Measurements from ENCODE around the gene SLC2A9. TPM values are rescaled to one million over a fixed set of nuclear protein-coding genes. Genes with fewer than 3 reads are reported as not detected.

The SLC2A9 gene
- total RNA-seq, 4 donors from 2014 or later: 5.6 to 10.5 (median 6.5) TPM

GRCh38 chr4:10002278-10002677, 19.0 kb downstream of the SLC2A9 start:
- no peaks in the 10 kb centered on the region for H3K27me3 ChIP-seq
- no peak for DNase-seq (ENCODE audit: extremely low spot score)
- WGBS: 88% methylated on average over 2 of the region's 2 CpGs
- no peaks in the 10 kb centered on the region for H3K9me3 ChIP-seq
- H3K27ac ChIP-seq (replicated peaks in 1 of 4): no peak overlapping the region
- intact Hi-C loops (cut with DNase I): no loop called here
- H3K4me1 ChIP-seq: peaks cover 10 to 17% (median 15%) of the 10 kb centered on the region in 4 donors
- H3K4me3 ChIP-seq: no peak overlapping the region
- H3K36me3 ChIP-seq: no peaks in the 10 kb centered on the region
- no peak for TF ChIP-seq EP300 (IDR thresholded peaks at IDR 0.05)
- TF ChIP-seq, protein P1, sequence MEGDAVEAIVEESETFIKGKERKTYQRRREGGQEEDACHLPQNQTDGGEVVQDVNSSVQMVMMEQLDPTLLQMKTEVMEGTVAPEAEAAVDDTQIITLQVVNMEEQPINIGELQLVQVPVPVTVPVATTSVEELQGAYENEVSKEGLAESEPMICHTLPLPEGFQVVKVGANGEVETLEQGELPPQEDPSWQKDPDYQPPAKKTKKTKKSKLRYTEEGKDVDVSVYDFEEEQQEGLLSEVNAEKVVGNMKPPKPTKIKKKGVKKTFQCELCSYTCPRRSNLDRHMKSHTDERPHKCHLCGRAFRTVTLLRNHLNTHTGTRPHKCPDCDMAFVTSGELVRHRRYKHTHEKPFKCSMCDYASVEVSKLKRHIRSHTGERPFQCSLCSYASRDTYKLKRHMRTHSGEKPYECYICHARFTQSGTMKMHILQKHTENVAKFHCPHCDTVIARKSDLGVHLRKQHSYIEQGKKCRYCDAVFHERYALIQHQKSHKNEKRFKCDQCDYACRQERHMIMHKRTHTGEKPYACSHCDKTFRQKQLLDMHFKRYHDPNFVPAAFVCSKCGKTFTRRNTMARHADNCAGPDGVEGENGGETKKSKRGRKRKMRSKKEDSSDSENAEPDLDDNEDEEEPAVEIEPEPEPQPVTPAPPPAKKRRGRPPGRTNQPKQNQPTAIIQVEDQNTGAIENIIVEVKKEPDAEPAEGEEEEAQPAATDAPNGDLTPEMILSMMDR (IDR thresholded peaks at IDR 0.05): no peak
- no peak for TF ChIP-seq POLR2A (IDR thresholded peaks at IDR 0.05; ENCODE audit: low read depth)
- TF ChIP-seq POLR2AphosphoS5 (IDR thresholded peaks at IDR 0.05): no peak

DNA sequence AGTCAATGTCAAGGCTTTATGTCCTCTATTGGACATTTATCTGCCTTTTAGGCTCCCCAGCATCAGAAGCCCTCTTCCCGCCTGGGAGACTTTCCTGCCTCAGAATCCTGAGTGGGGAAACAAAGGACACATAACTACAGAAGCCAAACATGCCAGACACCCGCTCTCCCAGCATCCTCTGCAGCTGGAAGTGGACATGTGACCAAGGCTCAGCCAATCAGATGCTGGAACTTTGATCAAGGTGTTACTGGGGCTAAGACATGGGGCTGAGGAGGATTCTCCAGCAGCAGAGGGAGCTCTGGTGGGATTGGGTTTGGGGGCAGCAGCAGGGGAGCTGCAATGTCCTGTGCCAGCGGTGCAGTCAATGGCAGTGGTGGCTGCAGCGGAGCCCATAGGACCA, 19.5 kb downstream of the SLC2A9 start:
- Histone ChIP-seq H3K36me3 (peaks cover 0 to under 1% (median 0%) of the 10 kb centered on the region in 4 donors), H3K9me3 (no peaks in the 10 kb centered on the region), H3K4me3 (no peak overlapping the region), H3K27me3 (no peaks in the 10 kb centered on the region), H3K4me1 (peaks cover 5 to 12% (median 10%) of the 10 kb centered on the region in 4 donors), H3K27ac (replicated peaks in 1 of 4) (no peak overlapping the region)
- 100% methylated on average over 4 of the region's 4 CpGs for WGBS
- no peak for DNase-seq (ENCODE audit: extremely low spot score)
- no peak for TF ChIP-seq POLR2A (IDR thresholded peaks at IDR 0.05; ENCODE audit: low read depth)
- intact Hi-C loops (cut with DNase I): no loop called here

DNA sequence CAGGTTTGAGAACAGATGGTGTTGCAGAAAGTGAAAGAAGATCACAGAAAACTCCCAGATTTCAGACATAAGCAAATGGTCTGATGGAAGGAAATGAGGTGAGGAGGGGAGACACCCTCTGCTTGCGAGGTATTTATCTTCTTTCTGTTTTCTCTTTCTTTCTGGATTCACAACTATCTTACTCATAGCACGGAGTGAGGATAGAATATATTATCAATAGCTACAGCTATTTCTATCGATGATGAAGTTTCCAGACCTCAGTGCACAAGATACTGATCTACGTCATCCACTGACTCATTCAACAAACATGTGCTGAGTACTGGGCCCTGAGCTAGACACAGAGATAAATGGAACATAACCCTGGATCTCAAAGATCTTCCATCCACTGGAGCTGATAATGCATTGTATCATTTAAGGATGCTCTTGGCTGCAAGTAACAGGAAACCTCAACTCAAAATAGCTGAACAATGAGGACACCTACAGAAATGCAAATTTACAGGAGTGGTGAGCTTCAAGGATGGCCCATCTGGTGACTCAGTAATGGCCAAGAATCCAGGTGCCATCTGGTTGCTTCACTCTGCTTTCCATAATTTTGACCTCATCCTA, 21.2 kb downstream of the SLC2A9 start:
- H3K9me3 ChIP-seq: no peaks in the 10 kb centered on the region
- no peaks in the 10 kb centered on the region for H3K27me3 ChIP-seq
- 69% methylated on average over 4 of the region's 4 CpGs for WGBS
- H3K36me3 ChIP-seq: peaks cover 0 to 10% (median 0%) of the 10 kb centered on the region in 4 donors
- no peak overlapping the region for H3K27ac ChIP-seq (replicated peaks in 1 of 4)
- TF ChIP-seq POLR2AphosphoS5 (IDR thresholded peaks at IDR 0.05) (no peak), POLR2A (IDR thresholded peaks at IDR 0.05; ENCODE audit: low read depth) (no peak), EP300 (IDR thresholded peaks at IDR 0.05) (no peak)
- TF ChIP-seq, protein P1 (IDR thresholded peaks at IDR 0.05): no peak
- H3K4me3 ChIP-seq: no peak overlapping the region
- intact Hi-C loops (cut with DNase I): no loop called here
- no peaks in the 10 kb centered on the region for H3K4me1 ChIP-seq
- DNase-seq (ENCODE audit: extremely low spot score): no peak

GRCh38 chr4:9997886-9998285, 23.4 kb downstream of the SLC2A9 start:
- intact Hi-C loops (cut with DNase I): no loop called here
- H3K9me3 ChIP-seq: no peaks in the 10 kb centered on the region
- 67% methylated on average over 4 of the region's 4 CpGs for WGBS

DNA sequence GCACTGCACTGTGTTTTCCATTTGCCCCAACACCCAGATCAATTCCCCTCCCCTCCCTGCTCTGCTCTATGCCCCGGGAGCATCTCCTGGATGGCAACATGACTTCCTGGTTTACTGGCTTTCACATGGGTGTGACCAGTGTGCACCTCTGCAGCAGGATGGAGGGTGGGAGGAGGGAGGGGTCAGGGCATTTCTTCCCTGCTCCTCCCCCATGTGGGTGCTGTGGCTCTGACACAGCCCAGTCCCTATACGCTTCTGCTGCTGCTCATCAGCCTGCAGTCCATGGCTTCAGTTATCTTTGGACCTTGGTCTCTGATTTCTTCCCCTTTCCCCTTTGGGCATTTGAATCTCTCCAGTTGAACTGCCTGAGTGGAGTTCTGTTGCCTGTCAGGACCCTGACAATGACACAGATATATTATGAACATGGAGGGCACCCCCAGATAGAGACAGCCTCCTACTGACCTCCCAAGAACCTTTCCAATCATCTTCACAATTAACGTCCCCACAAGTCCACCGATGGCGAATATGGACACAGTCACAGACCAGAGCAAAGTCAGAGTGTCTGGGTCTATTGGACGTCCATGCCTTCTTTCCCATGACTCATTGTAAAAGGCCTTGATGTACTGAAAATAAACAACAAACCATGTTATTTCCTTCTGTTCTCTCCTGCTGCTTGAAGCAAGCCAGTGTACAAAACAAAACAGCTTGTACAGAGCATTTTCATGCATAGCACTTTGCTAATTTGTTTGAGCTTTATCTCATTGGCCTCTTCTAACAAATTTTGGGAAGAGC, 24.8 kb downstream of the SLC2A9 start:
- intact Hi-C loops (cut with DNase I): no loop called here
- Histone ChIP-seq H3K27ac (replicated peaks in 1 of 4) (no peak overlapping the region), H3K36me3 (peaks cover 0 to 20% (median 0%) of the 10 kb centered on the region in 4 donors), H3K4me3 (no peak overlapping the region), H3K4me1 (no peaks in the 10 kb centered on the region), H3K9me3 (no peaks in the 10 kb centered on the region), H3K27me3 (no peaks in the 10 kb centered on the region)
- WGBS: 67% methylated on average over 6 of the region's 6 CpGs
- TF ChIP-seq POLR2A (IDR thresholded peaks at IDR 0.05; ENCODE audit: low read depth): no peak
- no peak for DNase-seq (ENCODE audit: extremely low spot score)

More at GRCh38 chr4:9997886-9998285, 23.4 kb downstream of the SLC2A9 start:
- Histone ChIP-seq H3K27me3 (no peaks in the 10 kb centered on the region), H3K36me3 (peaks cover 0 to 20% (median 0%) of the 10 kb centered on the region in 4 donors), H3K4me1 (no peaks in the 10 kb centered on the region), H3K27ac (replicated peaks in 1 of 4) (no peak overlapping the region), H3K4me3 (no peak overlapping the region)
- TF ChIP-seq POLR2AphosphoS5 (IDR thresholded peaks at IDR 0.05) (no peak), EP300 (IDR thresholded peaks at IDR 0.05) (no peak), POLR2A (IDR thresholded peaks at IDR 0.05; ENCODE audit: low read depth) (no peak)
- TF ChIP-seq, protein P1 (IDR thresholded peaks at IDR 0.05): no peak
- no peak for DNase-seq (ENCODE audit: extremely low spot score)
